GM20431 (cell line): ENCODE results near the gene IFNA8.
"Not testable (repeated sequence)": the region's sequence is repeated elsewhere in the genome, so short reads cannot be mapped to it uniquely, and the experiment has no call there.

Source experiments
- in situ Hi-C: fragments of 300-500 bp; cut with MseI, MboI; formaldehyde crosslinking; loops from one replicate; pipeline ENCODE4 v1.15.0; 2020; ENCODE audit warnings: low sequenced_read_pairs; ENCODE audit not compliant: unreplicated experiment

Gene IFNA8

GRCh38 chr9:21408817-21409216 lies at the start of gene IFNA8:
Gene IFNA8 (plus strand): TSS chr9:21409117. CDS start chr9:21409177, 60 bp downstream.
- in situ Hi-C loops = no loop called here

- in situ Hi-C loops = no loop called here
Observed at GRCh38 chr9:21362287-21362686, 46.6 kb upstream of the IFNA8 start.

- in situ Hi-C loops = not testable (repeated sequence)
Observed at GRCh38 chr9:21367169-21367568, 41.7 kb upstream of the IFNA8 start.

GRCh38 chr9:21367957-21368356 lies 41.0 kb upstream of the IFNA8 start, which contains the start of gene IFNA13:
Gene IFNA13 (minus strand): TSS chr9:21368057. CDS start chr9:21368010, 47 bp downstream.
- in situ Hi-C loops = no loop called here

GRCh38 chr9:21371467-21371866 lies 37.5 kb upstream of the IFNA8 start:
- in situ Hi-C loops = not testable (repeated sequence)

- in situ Hi-C loops = no loop called here
Observed at GRCh38 chr9:21381448-21382339, 27.2 kb upstream of the IFNA8 start.

GRCh38 chr9:21383627-21384026 lies 25.3 kb upstream of the IFNA8 start:
- in situ Hi-C loops = no loop called here

- in situ Hi-C loops = no loop called here
Observed at GRCh38 chr9:21385131-21385670, 23.7 kb upstream of the IFNA8 start, which contains the start of gene IFNA2. Gene IFNA2 (minus strand): TSS chr9:21385398. CDS start chr9:21385329, 69 bp downstream.

- in situ Hi-C loops = no loop called here
Observed at GRCh38 chr9:21392270-21392669, 16.6 kb upstream of the IFNA8 start.

GRCh38 chr9:21395778-21396717 lies 12.9 kb upstream of the IFNA8 start:
- in situ Hi-C loops = no loop called here

GRCh38 chr9:21398955-21399489 lies 9.9 kb upstream of the IFNA8 start:
- in situ Hi-C loops = no loop called here

GRCh38 chr9:21399956-21400355 lies 9.0 kb upstream of the IFNA8 start:
- in situ Hi-C loops = no loop called here

GRCh38 chr9:21402386-21403251 lies 6.3 kb upstream of the IFNA8 start:
- in situ Hi-C loops = no loop called here

GRCh38 chr9:21404146-21404545 lies 4.8 kb upstream of the IFNA8 start:
- in situ Hi-C loops = no loop called here

GRCh38 chr9:21412107-21412506 lies 3.2 kb downstream of the IFNA8 start:
- in situ Hi-C loops = no loop called here

- in situ Hi-C loops = no loop called here
Observed at GRCh38 chr9:21413151-21413550, 4.2 kb downstream of the IFNA8 start.

GRCh38 chr9:21413624-21414023 lies 4.7 kb downstream of the IFNA8 start:
- in situ Hi-C loops = no loop called here

- in situ Hi-C loops = no loop called here
Observed at GRCh38 chr9:21414220-21414940, 5.5 kb downstream of the IFNA8 start.
